Measurements from ENCODE around the gene HUWE1. TPM values are rescaled to one million over a fixed set of nuclear protein-coding genes. Genes with fewer than 3 reads are reported as not detected.

HUWE1 gene
- total and polyA plus RNA-seq, 2 experiments from 2014 or later = 61.2 to 225 TPM

GRCh38 chrX:53622431-53622830, 64.1 kb downstream of the HUWE1 start:
- Histone ChIP-seq H3K79me2 (replicated peaks; ENCODE audit: insufficient read depth) (peaks cover 8% of the 10 kb centered on the region; the same call in 1 of the 2 replicates), H3F3A (replicated peaks; ENCODE audit: low read depth) (no peaks in the 10 kb centered on the region), H3K4me1 (ENCODE audit: insufficient read depth) (no peaks in the 10 kb centered on the region), H3K36me3 (ENCODE audit: insufficient read depth) (peaks cover 19% of the 10 kb centered on the region), H2AFZ (no peak overlapping the region), H3K9me2 (ENCODE audit: insufficient read depth) (no peaks in the 10 kb centered on the region), H3K4me3 (no peak overlapping the region), H3K27me3 (ENCODE audit: insufficient read depth) (no peaks in the 10 kb centered on the region), H3K27ac (ENCODE audit: low read depth) (no peak overlapping the region), H3K4me2 (no peak overlapping the region), H4K20me1 (replicated peaks; ENCODE audit: insufficient read depth) (0 out of 2 replicates have a peak, but pooled peaks cover 6% of the 10 kb centered on the region)
- no peak for ATAC-seq
- Mint-ChIP-seq H3K27ac (no peak overlapping the region), H3K4me1 (no peaks in the 10 kb centered on the region), H3K27me3 (ENCODE audit: insufficient read depth, low read depth, poor library complexity) (no peaks in the 10 kb centered on the region), H3K36me3 (ENCODE audit: low read depth) (peaks cover 85% of the 10 kb centered on the region), H3K4me3 (no peak overlapping the region), H3K9me3 (no peaks in the 10 kb centered on the region)
- no peak for DNase-seq (ENCODE audit: low spot score)
- TF ChIP-seq POLR2AphosphoS5 (IDR thresholded peaks at IDR 0.05; ENCODE audit: low read depth) (no peak), NANOG (IDR thresholded peaks at IDR 0.05; ENCODE audit: borderline replicate concordance) (no peak), CREB1 (CRISPR knock-in tag; IDR thresholded peaks at IDR 0.05; ENCODE audit: low read depth) (no peak), EZH2phosphoT487 (IDR thresholded peaks at IDR 0.05; ENCODE audit: unreplicated experiment) (no peak), ZNF462 (CRISPR knock-in tag; IDR thresholded peaks at IDR 0.05) (no peak), ZNF331 (CRISPR knock-in tag; IDR thresholded peaks at IDR 0.05; ENCODE audit: low read depth) (no peak), JUNB (IDR thresholded peaks at IDR 0.05; ENCODE audit: unreplicated experiment) (no peak)

All from GM23338 (cell line).